ENCODE results near the gene TBCCD1.

DNA sequence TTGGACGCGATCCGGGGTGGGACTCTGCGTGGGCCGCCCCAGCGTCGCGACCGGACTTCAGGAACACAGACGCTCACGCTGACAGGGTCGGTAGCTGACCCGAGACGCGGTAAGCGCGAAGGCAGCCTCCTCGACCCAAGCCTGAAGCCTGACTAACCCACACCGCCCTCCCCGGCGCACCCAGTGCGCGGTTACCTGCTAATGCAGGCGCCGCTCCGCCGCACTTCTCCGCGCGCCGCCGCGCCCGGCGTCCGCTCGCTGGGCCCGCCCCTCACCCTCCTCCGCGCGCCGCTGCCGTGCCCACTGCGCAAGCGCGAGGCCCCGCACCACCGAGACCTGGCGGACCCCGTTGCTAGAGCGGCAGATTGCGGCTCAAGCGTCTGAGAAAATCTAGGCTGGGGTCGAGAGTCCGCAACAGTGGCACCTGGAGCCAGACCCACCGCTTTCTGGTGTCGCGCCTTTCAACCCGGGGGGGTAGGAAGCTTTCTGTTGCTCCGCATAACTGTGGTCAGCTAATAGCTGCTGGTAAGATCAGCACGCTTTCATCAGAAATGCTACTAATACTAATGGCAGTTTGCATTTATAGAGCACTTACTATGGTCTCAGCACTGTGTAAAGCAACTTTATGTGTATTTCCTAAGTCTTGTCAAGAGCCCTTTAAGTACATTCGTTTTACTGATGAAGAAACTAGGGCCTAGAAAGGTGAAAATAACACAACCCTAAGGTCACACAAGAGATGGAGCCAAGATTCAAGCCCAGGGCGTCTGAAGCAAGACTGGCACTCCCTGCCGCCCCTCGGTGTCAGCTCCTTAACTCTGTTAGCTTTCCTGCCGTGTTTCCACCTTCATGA lies at the start of gene TBCCD1:
- TF ChIP-seq CTCF (IDR thresholded peaks at IDR 0.05) (no peak), EP300 (IDR thresholded peaks at IDR 0.05) (no peak)

All from ovary (tissue), 3 donors.